HCT116 (cell line): Measurements from ENCODE around the gene CRLF1. TPM values are rescaled to one million over a fixed set of nuclear protein-coding genes. Genes with fewer than 3 reads are reported as not detected.

Source experiments
- ATAC-seq: fragments of 200-7000 bp; cut with Tn5 transposase; 2 replicates; pipeline ENCODE4 v1.9.1; 2020; ENCODE audit warnings: mild to moderate bottlenecking, moderate library complexity
- BruUV-seq: library from RNA; stranded (reverse); fragments of 400-500 nt; replicated peaks from 2 replicates; lab custom pipeline; 2021; lab: Mats Ljungman, UMichigan
- CTCF ChIA-PET: fragments of 300-600 bp; sonication (Branson Sonifier 250); formaldehyde crosslinking; loops from one replicate; lab custom pipeline; 2021; ENCODE audit warnings: antibody characterized with exemption; lab: Charles Lee
- POLR2A ChIA-PET: fragments of 300-600, 350-600 bp; sonication (Branson Sonifier 250); formaldehyde crosslinking; loops from one replicate; lab custom pipeline; 2021; ENCODE audit warnings: antibody characterized with exemption; lab: Charles Lee
- RAD21 ChIA-PET, 2 experiments: fragments of 300-600 bp; sonication (Branson Sonifier 250); formaldehyde crosslinking; loops; one replicate each; lab custom pipeline; 2023; ENCODE audit warnings: low total read pairs in 2 of 2; ENCODE audit not compliant: uncharacterized antibody in 2 of 2, unreplicated experiment in 2 of 2, low non-redundant PET in 1 of 2; lab: Charles Lee
- DNase-seq: peaks from one replicate; pipeline ENCODE4 v3.0.0-alpha.2; 2010; ENCODE audit warnings: low read depth, low spot score
- H2AFZ ChIP-seq: fragments of 200-600 bp; shearing (Covaris generic), sonication (generic); 2 replicates; pipeline ENCODE4 v1.6.1; 2017; ENCODE audit warnings: low read depth, mixed run types, mixed read lengths, antibody characterized with exemption, low read length; ENCODE audit not compliant: poor library complexity, severe bottlenecking
- H3K27ac ChIP-seq: 2 replicates; pipeline ENCODE4 v1.5.1; 2012; ENCODE audit warnings: low read depth, low read length
- H3K27me3 ChIP-seq: fragments of 200-600 bp; sonication (generic); 2 replicates; pipeline ENCODE4 v1.6.1; 2016; ENCODE audit warnings: mixed run types, low read length, mixed read lengths; ENCODE audit not compliant: insufficient read depth
- H3K36me3 ChIP-seq, 2 experiments: fragments of 200-500 bp in 1 of 2; fragments of 200-600 bp in 1 of 2; sonication (Bioruptor generic) in 1 of 2; sonication (generic) in 1 of 2; 2 replicates each; pipeline versions ENCODE4 v1.5.1 to v1.6.1; 2014 to 2016; ENCODE audit warnings: low read length in 2 of 2, inconsistent platforms in 1 of 2, mixed read lengths in 1 of 2, mixed run types in 1 of 2; ENCODE audit not compliant: insufficient read depth in 2 of 2, control insufficient read depth in 1 of 2
- H3K4me1 ChIP-seq, 2 experiments: fragments of 200-600 bp in 1 of 2; sonication (generic) in 1 of 2; 2 replicates each; pipeline versions ENCODE4 v1.5.1 to v1.6.1; 2012 to 2017; ENCODE audit warnings: low read length in 2 of 2, inconsistent platforms in 1 of 2, mild to moderate bottlenecking in 1 of 2, mixed read lengths in 1 of 2, mixed run types in 1 of 2, moderate library complexity in 1 of 2; ENCODE audit not compliant: insufficient read depth in 2 of 2, control insufficient read depth in 1 of 2
- H3K4me2 ChIP-seq: fragments of 200-600 bp; sonication (generic); 2 replicates; pipeline ENCODE4 v1.6.1; 2017; ENCODE audit warnings: mixed run types, low read length, mixed read lengths
- H3K4me3 ChIP-seq, 2 experiments: fragments of 200-600 bp in 1 of 2; sonication (generic) in 1 of 2; replicated peaks in 1 of 2; 2 replicates each; pipeline ENCODE4 v1.5.1; 2011 to 2016; ENCODE audit warnings: low read length in 2 of 2, control low read depth in 1 of 2, low read depth in 1 of 2, mild to moderate bottlenecking in 1 of 2, mixed read lengths in 1 of 2, mixed run types in 1 of 2
- H3K79me2 ChIP-seq: fragments of 200-600 bp; sonication (generic); 2 replicates; pipeline ENCODE4 v1.6.1; 2017; ENCODE audit warnings: mild to moderate bottlenecking, mixed run types, low read length, moderate library complexity, mixed read lengths; ENCODE audit not compliant: insufficient read depth
- H3K9ac ChIP-seq: fragments of 200-600 bp; sonication (generic); 2 replicates; pipeline ENCODE4 v1.6.1; 2016; ENCODE audit warnings: low read length, mixed read lengths
- H3K9me2 ChIP-seq: fragments of 200-600 bp; sonication (generic), shearing (Covaris generic); 2 replicates; pipeline ENCODE4 v1.6.1; 2017; ENCODE audit warnings: mixed run types, mild to moderate bottlenecking, moderate library complexity; ENCODE audit not compliant: insufficient read depth
- H3K9me3 ChIP-seq, 2 experiments: fragments of 200-500 bp in 1 of 2; fragments of 200-600 bp in 1 of 2; sonication (Bioruptor generic) in 1 of 2; sonication (generic) in 1 of 2; 2 replicates each; pipeline ENCODE4 v1.6.1; 2014 to 2017; ENCODE audit warnings: low read length in 2 of 2, mixed read lengths in 2 of 2, inconsistent platforms in 1 of 2, low read depth in 1 of 2, mild to moderate bottlenecking in 1 of 2, mixed run types in 1 of 2, moderate library complexity in 1 of 2; ENCODE audit not compliant: control insufficient read depth in 1 of 2, insufficient read depth in 1 of 2
- H4K20me1 ChIP-seq: fragments of 200-600 bp; sonication (generic), shearing (Covaris generic); 2 replicates; pipeline ENCODE4 v1.6.1; 2017; ENCODE audit warnings: mixed run types, mild to moderate bottlenecking, moderate library complexity; ENCODE audit not compliant: insufficient read depth
- CBX3 ChIP-seq: IDR thresholded peaks from 2 replicates; pipeline ENCODE4 v1.6.1; 2012; ENCODE audit warnings: low read depth
- EGR1 ChIP-seq: IDR thresholded peaks from 2 replicates; pipeline ENCODE4 v1.6.1; 2012; ENCODE audit warnings: low read depth
- ELF1 ChIP-seq: IDR thresholded peaks from 2 replicates; pipeline ENCODE4 v1.6.1; 2012; ENCODE audit warnings: low read depth, borderline replicate concordance
- EZH2phosphoT487 ChIP-seq: fragments of 200-600 bp; IDR thresholded peaks from 2 replicates; pipeline ENCODE4 v1.6.1; 2018; ENCODE audit warnings: antibody characterized with exemption, borderline replicate concordance
- POLR2AphosphoS5 ChIP-seq: IDR thresholded peaks from 2 replicates; pipeline ENCODE4 v1.6.1; 2011; ENCODE audit warnings: mild to moderate bottlenecking, low read depth, low read length, moderate library complexity
- RAD21 ChIP-seq: IDR thresholded peaks from 2 replicates; pipeline ENCODE4 v1.6.1; 2012; ENCODE audit warnings: low read depth, mild to moderate bottlenecking
- SRF ChIP-seq: IDR thresholded peaks from 2 replicates; pipeline ENCODE4 v1.6.1; 2012; ENCODE audit warnings: low read depth
- TCF7L2 ChIP-seq: IDR thresholded peaks from 2 replicates; pipeline ENCODE4 v1.7.0; 2011; ENCODE audit warnings: borderline replicate concordance, inconsistent platforms; ENCODE audit not compliant: insufficient read depth, insufficient read length; ENCODE audit errors: extremely low read depth
- ZFX ChIP-seq: fragments of 450-650 bp; IDR thresholded peaks from 2 replicates; pipeline ENCODE4 v1.6.1; 2017
- intact Hi-C: fragments of 100-400 bp; cut with micrococcal nuclease; formaldehyde crosslinking; loops from 2 replicates; pipeline ENCODE4 v1.10.0; 2022
- total RNA-seq: library from RNA; stranded (reverse); gene quantifications from one replicate; pipeline ENCODE4 v1.2.1, GENCODE V29; 2021; ENCODE audit not compliant: unreplicated experiment
- TF ChIP-seq, protein P1 (sequence below): IDR thresholded peaks from 2 replicates; pipeline ENCODE4 v1.6.1; 2011; ENCODE audit warnings: mild to moderate bottlenecking, low read length, moderate library complexity; ENCODE audit not compliant: insufficient replicate concordance; ENCODE audit errors: extremely low read depth

The CRLF1 gene
- total RNA-seq, 1 experiment from 2014 or later, result 43.0 TPM

DNA sequence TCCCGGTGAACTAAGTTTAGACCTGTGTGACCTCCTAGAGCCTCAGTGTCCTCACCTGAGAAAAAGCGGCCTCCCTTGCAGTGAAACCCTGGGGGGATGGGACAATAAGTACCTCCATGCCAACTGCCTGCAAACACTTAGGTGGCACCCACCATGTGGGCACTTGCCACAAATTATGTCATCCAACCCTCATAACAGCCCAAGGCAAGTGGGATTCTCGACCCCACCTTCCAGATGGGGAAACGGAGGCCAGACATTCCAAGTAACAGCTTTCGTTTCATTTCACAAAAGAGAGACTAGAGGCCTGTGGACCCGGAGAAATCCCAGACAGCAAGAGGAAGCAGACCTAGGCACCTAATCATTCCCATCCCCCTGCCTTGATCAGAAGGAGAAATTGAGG is 11.1 kb downstream of the CRLF1 start:
- Histone ChIP-seq H3K4me1 (peaks cover 15 to 31% of the 10 kb centered on the region in 2 experiments; a peak in 3 of 4 replicates), H3K9me3 (no peaks in the 10 kb centered on the region), H3K79me2 (no peaks in the 10 kb centered on the region; the same call in 1 of the 2 replicates), H3K4me3 (no peak overlapping the region), H3K9me2 (no peaks in the 10 kb centered on the region), H4K20me1 (no peaks in the 10 kb centered on the region), H2AFZ (no peak overlapping the region), H3K27me3 (no peaks in the 10 kb centered on the region), H3K36me3 (0 out of 4 replicates have a peak, but pooled peaks cover 0 to 4% of the 10 kb centered on the region in 2 experiments), H3K27ac (no peak overlapping the region), H3K4me2 (no peak overlapping the region), H3K9ac (no peak overlapping the region)
- ATAC-seq (no peak), DNase-seq (no peak)
- CTCF ChIA-PET, result no interaction called here
- no TSS peak for BruUV-seq
- intact Hi-C loops, result no loop called here
- RAD21 ChIA-PET, result interaction anchor here in 1 of 2 experiments (0.6 kb wide), 1 partner anchor 49 kb away, joined by 3 read pairs; no protein-coding TSS in a partner anchor
- POLR2A ChIA-PET, result interaction anchor here (0.6 kb wide), 1 partner anchor 252 kb away, joined by 3 read pairs; no protein-coding TSS in a partner anchor
- TF ChIP-seq ZFX (no peak), RAD21 (no peak), EZH2phosphoT487 (no peak), ELF1 (no peak), CBX3 (no peak), TCF7L2 (no peak), SRF (no peak), POLR2AphosphoS5 (no peak), EGR1 (no peak)
- TF ChIP-seq, protein P1, sequence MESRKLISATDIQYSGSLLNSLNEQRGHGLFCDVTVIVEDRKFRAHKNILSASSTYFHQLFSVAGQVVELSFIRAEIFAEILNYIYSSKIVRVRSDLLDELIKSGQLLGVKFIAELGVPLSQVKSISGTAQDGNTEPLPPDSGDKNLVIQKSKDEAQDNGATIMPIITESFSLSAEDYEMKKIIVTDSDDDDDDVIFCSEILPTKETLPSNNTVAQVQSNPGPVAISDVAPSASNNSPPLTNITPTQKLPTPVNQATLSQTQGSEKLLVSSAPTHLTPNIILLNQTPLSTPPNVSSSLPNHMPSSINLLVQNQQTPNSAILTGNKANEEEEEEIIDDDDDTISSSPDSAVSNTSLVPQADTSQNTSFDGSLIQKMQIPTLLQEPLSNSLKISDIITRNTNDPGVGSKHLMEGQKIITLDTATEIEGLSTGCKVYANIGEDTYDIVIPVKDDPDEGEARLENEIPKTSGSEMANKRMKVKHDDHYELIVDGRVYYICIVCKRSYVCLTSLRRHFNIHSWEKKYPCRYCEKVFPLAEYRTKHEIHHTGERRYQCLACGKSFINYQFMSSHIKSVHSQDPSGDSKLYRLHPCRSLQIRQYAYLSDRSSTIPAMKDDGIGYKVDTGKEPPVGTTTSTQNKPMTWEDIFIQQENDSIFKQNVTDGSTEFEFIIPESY, result no peak
